ENCODE data around the gene SETD6.
"Not testable (repeated sequence)": the region's sequence is repeated elsewhere in the genome, so short reads cannot be mapped to it uniquely, and the experiment has no call there.

Gene SETD6
- long read RNA-seq, donor 1, partial matches to known transcripts, result 0 of 8 reads
- long read RNA-seq, donor 1, other reads (novel, unspliced or antisense), result 0 of 8 reads
- long read RNA-seq, donor 2, partial matches to known transcripts, result 0 of 3 reads
- long read RNA-seq, donor 2, other reads (novel, unspliced or antisense), result 0 of 3 reads
- long read RNA-seq, donor 3, partial matches to known transcripts, result 0 of 1 reads
- long read RNA-seq, donor 3, other reads (novel, unspliced or antisense), result 0 of 1 reads
- long read RNA-seq, donor 4, partial matches to known transcripts, result 7 of 14 reads
- long read RNA-seq, donor 4, other reads (novel, unspliced or antisense), result 0 of 14 reads
- long read RNA-seq, donor 5, partial matches to known transcripts, result 0 of 5 reads
- long read RNA-seq, donor 5, other reads (novel, unspliced or antisense), result 0 of 5 reads
- long read RNA-seq, donor 6, partial matches to known transcripts, result 77 of 81 reads
- long read RNA-seq, donor 6, other reads (novel, unspliced or antisense), result 0 of 81 reads
- long read RNA-seq, donor 7, result 0 reads
- long read RNA-seq, donor 8, partial matches to known transcripts, result 0 of 2 reads
- long read RNA-seq, donor 8, other reads (novel, unspliced or antisense), result 0 of 2 reads

- DNase-seq, result peak; percentile 87
Observed at GRCh38 chr16:58515125-58515870, at the start of gene SETD6. TSS of gene SETD6 (plus strand) at chr16:58515517. CDS start at chr16:58515538, 21 bp downstream.

DNA sequence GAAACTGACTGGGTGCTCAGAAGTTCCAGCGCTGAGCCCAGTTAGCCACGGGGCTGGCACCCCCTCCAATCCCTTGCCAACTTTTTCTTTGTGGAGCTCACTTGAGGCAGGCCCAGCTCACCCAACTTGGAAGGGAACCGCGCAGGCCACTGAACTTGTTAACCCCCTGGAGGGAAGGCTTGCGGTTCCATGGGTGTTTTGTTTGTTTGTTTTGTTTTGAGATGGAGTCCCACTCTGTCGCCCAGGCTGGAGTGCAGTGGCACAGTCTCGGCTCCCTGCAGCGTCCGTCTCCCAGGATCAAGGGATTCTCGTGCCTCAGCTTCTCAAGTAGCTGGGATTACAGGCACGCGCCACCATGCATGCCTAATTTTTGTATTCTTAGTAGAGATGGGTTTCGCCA is 49.5 kb upstream of the SETD6 start:
- DNase-seq, result no peak

GRCh38 chr16:58466396-58466795 is 48.9 kb upstream of the SETD6 start:
- DNase-seq, result no peak

GRCh38 chr16:58467905-58468304 is 47.4 kb upstream of the SETD6 start:
- no peak for DNase-seq

GRCh38 chr16:58471209-58471975 is 43.9 kb upstream of the SETD6 start:
- DNase-seq, result no peak

- DNase-seq, result no peak
Observed at GRCh38 chr16:58472266-58472665, 43.1 kb upstream of the SETD6 start.

- no peak for DNase-seq
Observed at GRCh38 chr16:58472827-58473226, 42.5 kb upstream of the SETD6 start.

DNA sequence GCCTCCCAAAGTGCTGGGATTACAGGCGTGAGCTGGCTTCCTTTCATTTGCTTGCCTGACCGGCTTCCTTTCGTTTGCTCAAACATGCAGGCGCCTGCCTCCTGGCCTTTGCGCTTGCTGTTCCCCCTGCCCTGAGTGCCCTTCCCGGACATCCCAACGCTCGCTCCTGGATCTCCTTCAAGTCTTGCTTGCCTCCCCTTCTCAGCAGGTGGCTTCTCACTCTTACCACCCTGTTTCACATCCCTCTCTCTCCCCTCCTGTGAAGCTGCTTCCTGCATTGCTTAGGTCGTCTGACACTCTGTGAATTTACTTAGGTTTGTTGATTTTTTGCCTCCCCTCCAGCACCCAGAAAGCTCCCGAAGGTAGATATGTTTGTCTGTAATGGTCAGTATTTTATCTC is 41.0 kb upstream of the SETD6 start:
- DNase-seq, result no peak

GRCh38 chr16:58475091-58475619 is 40.2 kb upstream of the SETD6 start:
- DNase-seq, result no peak

GRCh38 chr16:58476791-58477190 is 38.5 kb upstream of the SETD6 start:
- DNase-seq, result no peak

- DNase-seq, result no peak
Observed at GRCh38 chr16:58478427-58478826, 36.9 kb upstream of the SETD6 start.

DNA sequence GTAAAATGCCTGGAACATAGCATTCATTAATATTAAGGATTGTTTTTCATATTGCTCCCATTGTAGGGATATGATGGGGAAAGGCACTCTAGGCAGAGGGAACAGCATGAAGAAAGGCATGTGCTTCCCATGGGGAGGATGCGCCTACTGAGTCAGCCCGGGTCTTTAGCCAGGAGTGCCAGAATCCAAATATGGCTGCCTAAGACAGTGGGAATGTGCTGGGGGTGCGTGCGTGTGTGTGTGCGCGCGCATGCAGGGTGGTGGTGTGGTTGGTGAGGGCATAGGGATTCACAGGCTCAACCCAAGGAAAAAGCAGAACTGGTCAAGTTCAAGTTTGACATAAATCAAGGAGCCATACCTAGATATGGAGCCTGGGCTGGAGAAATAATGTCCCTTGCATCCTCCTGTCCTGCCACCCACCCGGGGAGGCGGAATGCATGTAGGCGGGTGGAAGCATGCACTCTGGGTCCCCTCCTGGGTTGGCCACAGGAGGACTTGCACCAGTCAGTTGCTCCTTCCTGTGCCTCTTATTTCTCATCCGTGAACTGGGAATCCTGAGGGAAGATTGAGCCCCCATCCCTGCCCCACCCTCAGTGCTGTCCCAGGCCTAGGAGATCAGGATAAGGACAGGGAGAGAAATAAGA is 34.0 kb upstream of the SETD6 start:
- no peak for DNase-seq

GRCh38 chr16:58481931-58482330 is 33.4 kb upstream of the SETD6 start:
- DNase-seq, result no peak

DNA sequence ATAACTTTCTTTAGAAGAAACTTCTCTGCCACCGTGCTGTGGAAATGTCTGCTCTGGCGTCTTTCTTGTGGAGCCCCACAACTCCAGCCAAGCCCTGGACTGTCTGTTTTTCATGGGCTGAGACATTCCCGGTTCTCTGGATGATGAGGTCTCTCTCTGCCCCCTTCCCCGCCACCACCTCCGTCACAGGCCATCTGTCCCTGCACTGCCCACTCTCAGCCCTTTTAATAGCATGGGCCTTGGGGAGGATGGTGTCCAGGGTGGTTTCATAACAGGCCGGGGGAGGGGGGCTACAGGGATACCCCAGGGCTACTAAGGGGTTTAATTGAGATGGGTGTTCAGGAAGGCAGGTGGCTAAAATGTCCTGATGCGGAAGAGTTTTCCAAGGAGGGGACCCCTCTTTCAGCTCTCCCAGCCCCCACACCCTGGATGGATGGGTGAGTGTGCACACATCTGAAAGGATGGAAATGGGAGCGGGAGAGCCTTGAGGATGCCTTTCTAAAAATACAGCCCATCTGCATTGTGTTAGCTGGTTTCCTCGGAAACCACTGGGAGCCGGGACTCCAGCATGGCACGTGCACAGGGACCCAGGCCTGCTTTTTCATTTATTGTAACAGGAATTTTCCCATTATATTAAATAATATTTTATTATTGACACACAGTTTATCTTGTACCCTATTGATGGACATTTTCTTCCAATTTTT is 30.0 kb upstream of the SETD6 start:
- no peak for DNase-seq

GRCh38 chr16:58487566-58488351 is 27.6 kb upstream of the SETD6 start:
- peak; percentile 61 for DNase-seq

DNA sequence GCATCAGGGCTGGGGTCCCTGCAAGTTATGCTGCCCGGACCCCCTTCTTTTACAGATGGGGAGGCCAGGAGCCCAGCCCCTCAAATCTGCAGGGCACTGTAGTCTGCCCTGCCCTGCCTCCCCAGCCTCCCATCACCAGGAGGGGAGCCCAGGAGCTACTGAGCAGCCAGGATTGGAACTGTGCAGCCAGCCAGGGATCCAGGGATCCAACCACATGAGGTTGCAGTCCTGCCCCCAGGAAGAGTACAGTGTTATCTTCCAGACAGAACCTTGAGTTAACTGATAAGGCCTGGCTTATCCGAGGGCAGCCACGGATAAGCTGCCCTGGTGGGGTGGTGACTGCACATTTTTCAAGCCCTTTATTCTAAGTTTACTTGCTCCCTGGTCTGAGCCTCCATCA is 26.8 kb upstream of the SETD6 start:
- DNase-seq, result no peak

DNA sequence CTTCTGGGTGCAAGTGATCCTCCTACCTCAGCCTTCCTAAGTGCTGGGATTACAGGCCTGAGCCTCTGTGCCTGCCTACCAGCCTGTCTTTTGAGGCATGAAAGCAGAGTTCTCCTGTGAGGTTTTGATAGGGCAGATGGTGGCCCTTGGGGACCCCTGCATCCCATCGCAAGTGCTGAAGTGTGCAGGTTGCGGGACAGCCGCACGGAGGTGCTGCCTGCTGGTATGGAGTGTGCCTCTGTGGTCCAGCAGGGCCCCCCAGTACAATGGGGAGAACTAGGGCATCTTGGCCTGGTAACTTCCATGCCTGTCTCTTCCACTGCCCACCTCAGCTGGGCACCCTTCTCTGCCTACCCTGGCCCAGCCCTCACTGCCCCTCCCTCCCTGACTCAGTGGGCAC is 25.3 kb upstream of the SETD6 start:
- no peak for DNase-seq

DNA sequence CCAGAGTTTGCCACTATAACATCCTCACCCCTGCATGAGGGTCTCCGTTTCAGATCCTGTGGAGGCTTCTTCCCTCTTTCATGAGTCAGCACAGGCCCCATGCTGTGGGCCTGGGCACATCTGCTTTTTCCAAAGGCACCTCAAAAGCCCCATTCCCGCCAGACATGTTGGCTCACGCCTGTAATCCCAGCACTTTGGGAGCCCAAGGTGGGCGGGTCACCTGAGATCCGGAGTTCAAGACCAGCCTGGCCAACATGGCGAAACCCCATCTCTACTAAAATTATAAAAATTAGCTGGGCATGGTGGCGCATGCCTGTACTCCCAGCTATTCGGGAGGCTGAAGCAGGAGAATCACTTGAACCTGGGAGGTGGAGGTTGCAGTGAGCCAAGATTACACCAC is 24.8 kb upstream of the SETD6 start:
- not testable (repeated sequence) for DNase-seq

DNA sequence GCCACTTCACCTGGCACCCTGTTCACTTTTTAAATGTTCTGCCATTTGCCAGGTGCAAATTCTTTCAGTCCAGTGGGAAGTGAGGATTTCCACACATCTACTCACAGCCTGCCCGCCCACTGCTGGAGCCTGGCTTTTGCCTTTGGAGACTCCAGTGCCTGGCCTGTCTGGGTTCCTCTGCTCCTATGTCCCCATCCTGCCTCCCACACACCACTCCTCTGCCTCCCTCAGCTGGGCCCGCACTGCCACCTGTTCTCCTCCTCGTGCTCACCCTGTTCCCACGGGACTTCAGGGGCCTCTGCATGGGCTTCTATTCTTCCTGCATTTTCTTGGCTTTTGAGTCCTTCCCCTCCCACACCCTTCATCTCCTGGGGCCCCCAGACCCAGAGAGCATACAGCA is 23.3 kb upstream of the SETD6 start:
- DNase-seq, result no peak

GRCh38 chr16:58492735-58493134 is 22.6 kb upstream of the SETD6 start:
- no peak for DNase-seq
